RPMI7951 (cell line): ENCODE data around the gene CCDC181. TPM values are rescaled to one million over a fixed set of nuclear protein-coding genes. Genes with fewer than 3 reads are reported as not detected.

Source experiments
- total RNA-seq: library from RNA; depleted of rRNA; stranded (reverse); fragments of >200 nt; shearing (Covaris generic); gene quantifications from 2 replicates; pipeline ENCODE4 v1.2.3, GENCODE V29; 2014; rRNA removed

Gene CCDC181
- total RNA-seq, 1 experiment from 2014 or later = 1.2 TPM

Other genes with a start within 250 kb of the CCDC181 start
- gene NME7, start 59.7 kb downstream of the CCDC181 start, total RNA-seq = 23.2 and 31.1 TPM in 2 replicates
- gene BLZF1, start 59.3 kb downstream of the CCDC181 start, total RNA-seq = 27.6 and 32.3 TPM in 2 replicates
- gene SLC19A2, start 58.5 kb upstream of the CCDC181 start, total RNA-seq = 6.3 and 8.4 TPM in 2 replicates
- gene F5, start 159.0 kb upstream of the CCDC181 start, total RNA-seq = not detected in 2 replicates
- gene SELP, start 202.7 kb upstream of the CCDC181 start, total RNA-seq = not detected in 2 replicates